ENCODE measurements around the gene NEIL3.

The NEIL3 gene

GRCh38 chr4:177403746-177404145, 94.1 kb downstream of the NEIL3 start:
- Histone ChIP-seq H3K79me2 (ENCODE audit: control insufficient read depth, low read length) (no peaks in the 10 kb centered on the region), H3K4me2 (ENCODE audit: low read length) (no peak overlapping the region), H3K27me3 (ENCODE audit: control insufficient read depth, low read length) (no peaks in the 10 kb centered on the region), H3K4me1 (ENCODE audit: control insufficient read depth, low read length) (no peaks in the 10 kb centered on the region), H3K27ac (ENCODE audit: low read depth, low read length) (no peak overlapping the region), H4K20me1 (ENCODE audit: control insufficient read depth, insufficient read depth, low read depth, low read length) (no peaks in the 10 kb centered on the region), H3K4me3 (ENCODE audit: low read length) (no peak overlapping the region), H3K9me2 (replicated peaks; ENCODE audit: control insufficient read depth, low read length) (no peaks in the 10 kb centered on the region), H3K9me3 (ENCODE audit: control insufficient read depth, insufficient read depth, low read length) (no peaks in the 10 kb centered on the region), H3F3A (ENCODE audit: control insufficient read depth, insufficient read depth) (no peaks in the 10 kb centered on the region), H3K36me3 (ENCODE audit: control insufficient read depth, low read length) (no peaks in the 10 kb centered on the region)
- TF ChIP-seq EZH2phosphoT487 (IDR thresholded peaks at IDR 0.05; ENCODE audit: borderline replicate concordance, low read length) = no peak
- no peak for TF ChIP-seq CTCF (IDR thresholded peaks at IDR 0.05; ENCODE audit: low read depth, low read length, poor library complexity, severe bottlenecking)

- H3K9me2 ChIP-seq (replicated peaks; ENCODE audit: control insufficient read depth, low read length) = no peaks in the 10 kb centered on the region
- TF ChIP-seq CTCF (IDR thresholded peaks at IDR 0.05; ENCODE audit: low read depth, low read length, poor library complexity, severe bottlenecking) = no peak
- TF ChIP-seq EZH2phosphoT487 (IDR thresholded peaks at IDR 0.05; ENCODE audit: borderline replicate concordance, low read length) = no peak
- H3K36me3 ChIP-seq (ENCODE audit: control insufficient read depth, low read length) = no peaks in the 10 kb centered on the region
- no peaks in the 10 kb centered on the region for H3F3A ChIP-seq (ENCODE audit: control insufficient read depth, insufficient read depth)
- no peak overlapping the region for H3K27ac ChIP-seq (ENCODE audit: low read depth, low read length)
- no peak overlapping the region for H3K4me3 ChIP-seq (ENCODE audit: low read length)
- no peaks in the 10 kb centered on the region for H3K4me1 ChIP-seq (ENCODE audit: control insufficient read depth, low read length)
- no peak overlapping the region for H3K4me2 ChIP-seq (ENCODE audit: low read length)
- H3K9me3 ChIP-seq (ENCODE audit: control insufficient read depth, insufficient read depth, low read length) = no peaks in the 10 kb centered on the region
- H3K27me3 ChIP-seq (ENCODE audit: control insufficient read depth, low read length) = no peaks in the 10 kb centered on the region
- H4K20me1 ChIP-seq (ENCODE audit: control insufficient read depth, insufficient read depth, low read depth, low read length) = no peaks in the 10 kb centered on the region
- no peaks in the 10 kb centered on the region for H3K79me2 ChIP-seq (ENCODE audit: control insufficient read depth, low read length)
These were observed 94.7 kb downstream of the NEIL3 start for GRCh38 chr4:177404342-177404741.

- Histone ChIP-seq H3F3A (ENCODE audit: control insufficient read depth, insufficient read depth) (no peaks in the 10 kb centered on the region), H3K27me3 (ENCODE audit: control insufficient read depth, low read length) (no peaks in the 10 kb centered on the region), H3K9me2 (replicated peaks; ENCODE audit: control insufficient read depth, low read length) (no peaks in the 10 kb centered on the region), H3K27ac (ENCODE audit: low read depth, low read length) (no peak overlapping the region), H3K36me3 (ENCODE audit: control insufficient read depth, low read length) (no peaks in the 10 kb centered on the region), H3K79me2 (ENCODE audit: control insufficient read depth, low read length) (no peaks in the 10 kb centered on the region), H3K4me2 (ENCODE audit: low read length) (no peak overlapping the region), H3K4me3 (ENCODE audit: low read length) (no peak overlapping the region), H3K9me3 (ENCODE audit: control insufficient read depth, insufficient read depth, low read length) (no peaks in the 10 kb centered on the region), H3K4me1 (ENCODE audit: control insufficient read depth, low read length) (no peaks in the 10 kb centered on the region), H4K20me1 (ENCODE audit: control insufficient read depth, insufficient read depth, low read depth, low read length) (no peaks in the 10 kb centered on the region)
- TF ChIP-seq CTCF (IDR thresholded peaks at IDR 0.05; ENCODE audit: low read depth, low read length, poor library complexity, severe bottlenecking) = no peak
- TF ChIP-seq EZH2phosphoT487 (IDR thresholded peaks at IDR 0.05; ENCODE audit: borderline replicate concordance, low read length) = no peak
These were observed 95.3 kb downstream of the NEIL3 start for GRCh38 chr4:177404986-177405385.

- Histone ChIP-seq H4K20me1 (ENCODE audit: control insufficient read depth, insufficient read depth, low read depth, low read length) (no peaks in the 10 kb centered on the region), H3K9me3 (ENCODE audit: control insufficient read depth, insufficient read depth, low read length) (no peaks in the 10 kb centered on the region), H3K4me3 (ENCODE audit: low read length) (no peak overlapping the region), H3K79me2 (ENCODE audit: control insufficient read depth, low read length) (no peaks in the 10 kb centered on the region), H3K4me2 (ENCODE audit: low read length) (no peak overlapping the region), H3K36me3 (ENCODE audit: control insufficient read depth, low read length) (no peaks in the 10 kb centered on the region), H3F3A (ENCODE audit: control insufficient read depth, insufficient read depth) (no peaks in the 10 kb centered on the region), H3K9me2 (replicated peaks; ENCODE audit: control insufficient read depth, low read length) (no peaks in the 10 kb centered on the region), H3K4me1 (ENCODE audit: control insufficient read depth, low read length) (no peaks in the 10 kb centered on the region), H3K27me3 (ENCODE audit: control insufficient read depth, low read length) (no peaks in the 10 kb centered on the region), H3K27ac (ENCODE audit: low read depth, low read length) (no peak overlapping the region)
- TF ChIP-seq EZH2phosphoT487 (IDR thresholded peaks at IDR 0.05; ENCODE audit: borderline replicate concordance, low read length) = no peak
- TF ChIP-seq CTCF (IDR thresholded peaks at IDR 0.05; ENCODE audit: low read depth, low read length, poor library complexity, severe bottlenecking) = no peak
These were observed 95.8 kb downstream of the NEIL3 start for GRCh38 chr4:177405508-177405907.
